Activated CD8-positive, alpha-beta T cell treated with anti-CD3 and anti-CD28 coated beads, Interleukin-2, amount 10 ng/mL, durations not matched to agents 7 days and 5 days (primary cell): ENCODE results near the gene GLIS1. TPM values are rescaled to one million over a fixed set of nuclear protein-coding genes. Genes with fewer than 3 reads are reported as not detected.
"Not testable (repeated sequence)": the region's sequence is repeated elsewhere in the genome, so short reads cannot be mapped to it uniquely, and the experiment has no call there.

Experiments used
- ATAC-seq: fragments of 150-1000 bp; cut with Tn5 transposase; one replicate; pipeline ENCODE4 v1.10.0; 2021; ENCODE audit warnings: moderate library complexity
- CTCF ChIA-PET: fragments of 350-600 bp; sonication (Branson Sonifier 250); formaldehyde crosslinking; loops from one replicate; lab custom pipeline; 2021; ENCODE audit warnings: antibody characterized with exemption; lab: Charles Lee
- POLR2A ChIA-PET: fragments of 350-600 bp; sonication (Branson Sonifier 250); formaldehyde crosslinking; loops from one replicate; lab custom pipeline; 2021; ENCODE audit warnings: antibody characterized with exemption; lab: Charles Lee
- DNase-seq: peaks from one replicate; pipeline ENCODE4 v3.0.0-alpha.2; 2020
- H3K27ac Mint-ChIP-seq: one replicate; pipeline ENCODE4 v1.8.0; 2021; ENCODE audit warnings: mild to moderate bottlenecking, mixed read lengths
- H3K27me3 Mint-ChIP-seq: one replicate; pipeline ENCODE4 v1.8.0; 2021; ENCODE audit warnings: low read depth, mixed read lengths
- H3K36me3 Mint-ChIP-seq: one replicate; pipeline ENCODE4 v1.8.0; 2021; ENCODE audit warnings: low read depth, mixed read lengths
- H3K4me1 Mint-ChIP-seq: one replicate; pipeline ENCODE4 v1.8.0; 2021; ENCODE audit warnings: low read depth, mixed read lengths
- H3K4me3 Mint-ChIP-seq: one replicate; pipeline ENCODE4 v1.8.0; 2021; ENCODE audit warnings: mild to moderate bottlenecking, mixed read lengths
- H3K9me3 Mint-ChIP-seq: one replicate; pipeline ENCODE4 v1.8.0; 2022; ENCODE audit warnings: mixed read lengths; ENCODE audit not compliant: insufficient read depth
- total RNA-seq, 2 experiments: library from RNA; stranded (reverse); gene quantifications; one replicate each; pipeline ENCODE4 v1.2.3, GENCODE V29; 2021

The GLIS1 gene
- total RNA-seq, 2 experiments from 2014 or later: not detected

GRCh38 chr1:53655931-53656746, 82.8 kb downstream of the GLIS1 start:
- no peaks in the 10 kb centered on the region for H3K9me3 Mint-ChIP-seq
- no peaks in the 10 kb centered on the region for H3K36me3 Mint-ChIP-seq
- CTCF ChIA-PET: no interaction called here
- no peak for DNase-seq
- H3K4me3 Mint-ChIP-seq: no peak overlapping the region
- no peak overlapping the region for H3K27ac Mint-ChIP-seq
- POLR2A ChIA-PET: no interaction called here
- no peak for ATAC-seq
- H3K27me3 Mint-ChIP-seq: peaks cover 17% of the 10 kb centered on the region
- H3K4me1 Mint-ChIP-seq: no peaks in the 10 kb centered on the region

- CTCF ChIA-PET: interaction anchor here (0.6 kb wide), 1 partner anchor 34 kb away, joined by 3 read pairs; no protein-coding TSS in a partner anchor
Observed at GRCh38 chr1:53654216-53655210, 84.5 kb downstream of the GLIS1 start.

GRCh38 chr1:53653631-53654030, 85.3 kb downstream of the GLIS1 start:
- ATAC-seq: no peak
- POLR2A ChIA-PET: no interaction called here
- H3K9me3 Mint-ChIP-seq: no peaks in the 10 kb centered on the region
- no peak overlapping the region for H3K27ac Mint-ChIP-seq
- CTCF ChIA-PET: no interaction called here
- no peaks in the 10 kb centered on the region for H3K36me3 Mint-ChIP-seq
- DNase-seq: no peak
- H3K27me3 Mint-ChIP-seq: peaks cover 17% of the 10 kb centered on the region
- no peak overlapping the region for H3K4me3 Mint-ChIP-seq
- no peaks in the 10 kb centered on the region for H3K4me1 Mint-ChIP-seq

More at GRCh38 chr1:53654216-53655210, 84.5 kb downstream of the GLIS1 start:
- ATAC-seq (no peak), DNase-seq (no peak)
- POLR2A ChIA-PET: no interaction called here
- Mint-ChIP-seq H3K4me1 (no peaks in the 10 kb centered on the region), H3K36me3 (no peaks in the 10 kb centered on the region), H3K4me3 (no peak overlapping the region), H3K9me3 (no peaks in the 10 kb centered on the region), H3K27me3 (peaks cover 17% of the 10 kb centered on the region), H3K27ac (no peak overlapping the region)

DNA sequence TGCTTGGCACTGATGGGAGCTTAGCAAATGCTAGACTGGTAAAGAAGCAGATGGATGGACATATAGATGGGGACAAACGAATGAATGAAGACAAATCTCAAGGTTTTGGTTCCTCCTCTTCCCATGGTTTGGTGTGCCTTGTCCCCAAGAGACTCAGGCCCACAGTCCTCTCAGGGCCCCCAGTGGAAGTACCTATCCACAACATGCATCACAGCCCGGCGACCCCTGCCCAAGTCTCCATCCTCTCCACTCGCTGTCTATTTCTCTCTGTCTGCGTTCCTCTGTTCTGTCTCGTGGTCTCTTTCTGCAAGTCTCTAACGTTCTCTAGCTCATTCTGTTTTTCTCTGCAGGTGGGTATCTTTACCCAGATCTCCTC, 85.8 kb downstream of the GLIS1 start:
- H3K4me1 Mint-ChIP-seq: no peaks in the 10 kb centered on the region
- CTCF ChIA-PET: no interaction called here

GRCh38 chr1:53652441-53653199, 86.3 kb downstream of the GLIS1 start:
- ATAC-seq (no peak), DNase-seq (no peak)
- Mint-ChIP-seq H3K4me1 (no peaks in the 10 kb centered on the region), H3K9me3 (no peaks in the 10 kb centered on the region), H3K36me3 (no peaks in the 10 kb centered on the region), H3K27me3 (peaks cover 15% of the 10 kb centered on the region), H3K4me3 (no peak overlapping the region), H3K27ac (no peak overlapping the region)
- ChIA-PET POLR2A (no interaction called here), CTCF (no interaction called here)

More for the DNA sequence above, 85.8 kb downstream of the GLIS1 start:
- H3K4me3 Mint-ChIP-seq: no peak overlapping the region
- DNase-seq: no peak
- POLR2A ChIA-PET: no interaction called here
- peaks cover 20% of the 10 kb centered on the region for H3K27me3 Mint-ChIP-seq
- no peak overlapping the region for H3K27ac Mint-ChIP-seq
- H3K36me3 Mint-ChIP-seq: no peaks in the 10 kb centered on the region
- no peaks in the 10 kb centered on the region for H3K9me3 Mint-ChIP-seq
- ATAC-seq: no peak

DNA sequence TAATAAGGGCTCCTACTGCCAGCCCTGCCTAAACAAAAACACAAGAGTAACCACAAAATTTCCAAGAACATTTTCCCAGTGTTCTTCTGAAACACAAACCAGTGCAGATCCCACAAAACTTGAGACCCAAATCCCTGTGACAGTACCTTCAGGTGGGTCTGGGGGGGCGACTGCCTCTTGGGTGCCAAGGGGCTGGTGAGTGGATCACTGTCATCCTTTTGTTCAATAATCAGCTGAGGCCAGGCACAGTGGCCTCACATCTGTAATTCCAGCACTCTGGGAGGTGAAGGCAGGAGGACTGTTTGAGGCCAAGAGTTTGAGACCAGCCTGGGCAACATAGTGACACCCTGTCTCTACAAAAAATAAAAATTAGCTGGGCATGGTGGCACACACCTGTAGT, 87.6 kb downstream of the GLIS1 start:
- POLR2A ChIA-PET: no interaction called here
- no peak for ATAC-seq
- Mint-ChIP-seq H3K36me3 (no peaks in the 10 kb centered on the region), H3K27ac (no peak overlapping the region), H3K9me3 (no peaks in the 10 kb centered on the region), H3K4me1 (no peaks in the 10 kb centered on the region), H3K27me3 (peaks cover 15% of the 10 kb centered on the region), H3K4me3 (no peak overlapping the region)
- CTCF ChIA-PET: no interaction called here
- DNase-seq: no peak

GRCh38 chr1:53648516-53648915, 90.4 kb downstream of the GLIS1 start:
- Mint-ChIP-seq H3K27ac (no peak overlapping the region), H3K4me3 (no peak overlapping the region), H3K36me3 (no peaks in the 10 kb centered on the region), H3K4me1 (no peaks in the 10 kb centered on the region), H3K9me3 (no peaks in the 10 kb centered on the region), H3K27me3 (peaks cover 9% of the 10 kb centered on the region)
- ATAC-seq (no peak), DNase-seq (no peak)
- ChIA-PET CTCF (no interaction called here), POLR2A (no interaction called here)

- H3K27ac Mint-ChIP-seq, H3K9me3 Mint-ChIP-seq, POLR2A ChIA-PET, DNase-seq, H3K27me3 Mint-ChIP-seq, ATAC-seq, H3K4me3 Mint-ChIP-seq, H3K36me3 Mint-ChIP-seq, H3K4me1 Mint-ChIP-seq: not testable (repeated sequence)
- CTCF ChIA-PET: interaction anchor here (0.6 kb wide), 1 partner anchor 319 kb away, joined by 4 read pairs; no protein-coding TSS in a partner anchor
Observed at GRCh38 chr1:53647915-53648314, 91.0 kb downstream of the GLIS1 start.

DNA sequence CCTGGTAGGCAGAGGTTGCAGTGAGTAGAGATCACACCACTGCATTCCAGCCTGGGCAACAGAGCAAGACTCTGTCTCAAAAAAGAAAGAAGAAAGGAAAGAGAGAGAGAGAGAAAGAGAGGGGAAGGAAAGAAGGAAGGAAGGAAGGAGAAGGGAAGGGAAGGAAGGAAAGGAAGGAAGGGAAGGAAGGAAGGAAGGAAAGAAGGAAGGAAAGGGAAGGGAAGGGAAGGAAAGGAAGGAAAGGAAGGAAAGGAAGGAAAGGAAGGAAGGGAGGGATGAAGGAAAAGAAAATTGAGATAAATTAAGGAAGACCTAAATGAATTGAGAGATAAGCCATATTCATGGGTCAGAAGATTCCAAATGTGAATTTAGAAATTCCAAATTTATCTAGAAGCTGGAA, 92.2 kb downstream of the GLIS1 start:
- no peak overlapping the region for H3K27ac Mint-ChIP-seq
- no peaks in the 10 kb centered on the region for H3K4me1 Mint-ChIP-seq
- ChIA-PET POLR2A (no interaction called here), CTCF (no interaction called here)
- ATAC-seq: no peak
- no peaks in the 10 kb centered on the region for H3K36me3 Mint-ChIP-seq
- H3K27me3 Mint-ChIP-seq: peaks cover 9% of the 10 kb centered on the region
- DNase-seq: no peak
- no peaks in the 10 kb centered on the region for H3K9me3 Mint-ChIP-seq
- no peak overlapping the region for H3K4me3 Mint-ChIP-seq

- no peaks in the 10 kb centered on the region for H3K9me3 Mint-ChIP-seq
- ChIA-PET POLR2A (interaction anchor here (0.7 kb wide), 1 partner anchor 85 kb away, joined by 3 read pairs; no protein-coding TSS in a partner anchor), CTCF (no interaction called here)
- ATAC-seq (no peak), DNase-seq (no peak)
- no peak overlapping the region for H3K4me3 Mint-ChIP-seq
- no peak overlapping the region for H3K27ac Mint-ChIP-seq
- H3K4me1 Mint-ChIP-seq: no peaks in the 10 kb centered on the region
- H3K27me3 Mint-ChIP-seq: peaks cover 9% of the 10 kb centered on the region
- H3K36me3 Mint-ChIP-seq: no peaks in the 10 kb centered on the region
Observed at GRCh38 chr1:53645690-53646078, 93.3 kb downstream of the GLIS1 start.

DNA sequence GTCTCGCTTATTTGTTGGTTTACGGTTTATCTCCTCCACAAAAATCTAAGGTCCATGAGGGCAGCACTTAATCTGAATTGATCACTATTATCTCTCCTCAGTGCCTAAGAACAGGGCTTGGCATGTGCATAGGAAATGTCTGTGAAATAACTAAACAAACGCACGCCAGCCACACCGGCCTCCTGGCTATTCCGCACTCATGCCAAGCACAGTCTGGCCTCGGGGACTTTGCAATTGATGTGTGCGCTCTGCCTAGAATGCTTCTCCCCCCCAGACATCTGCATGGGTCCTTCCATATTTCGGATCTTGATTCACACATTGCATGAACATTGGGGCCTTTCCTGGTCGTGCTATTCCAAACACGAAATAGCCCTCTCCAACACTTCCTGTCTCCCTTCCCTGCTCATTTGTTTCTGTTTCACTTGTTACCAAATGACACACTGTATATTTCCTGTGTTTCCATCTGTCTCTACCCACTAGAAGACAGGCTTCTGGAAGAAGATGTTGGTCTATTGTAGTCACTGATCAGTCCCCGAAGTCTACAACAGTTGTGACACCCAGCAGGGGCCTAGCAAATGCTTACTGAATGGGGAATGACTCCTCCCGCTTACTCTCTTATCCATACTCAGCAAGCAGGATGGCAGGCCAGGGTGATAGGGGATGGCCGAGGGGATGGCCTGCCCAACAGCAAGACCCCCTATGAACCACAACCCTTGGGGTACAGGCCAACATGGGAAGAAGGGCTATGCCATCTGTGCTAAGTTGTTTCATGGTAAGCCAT, 93.9 kb downstream of the GLIS1 start:
- ChIA-PET CTCF (no interaction called here), POLR2A (interaction anchor here (0.7 kb wide), 1 partner anchor 85 kb away, joined by 3 read pairs; no protein-coding TSS in a partner anchor)
- H3K27me3 Mint-ChIP-seq: peaks cover 9% of the 10 kb centered on the region
- H3K4me3 Mint-ChIP-seq: no peak overlapping the region
- no peak overlapping the region for H3K27ac Mint-ChIP-seq
- no peaks in the 10 kb centered on the region for H3K4me1 Mint-ChIP-seq
- H3K36me3 Mint-ChIP-seq: no peaks in the 10 kb centered on the region
- no peaks in the 10 kb centered on the region for H3K9me3 Mint-ChIP-seq
- no peak for DNase-seq
- ATAC-seq: no peak
